CD4-positive, alpha-beta T cell treated with Interleukin-4 for 4 hours (primary cell): ENCODE measurements around the gene MCRIP1.

Experiments used
- DNase-seq: peaks from one replicate; pipeline ENCODE4 v3.0.0-alpha.2; 2020

The MCRIP1 gene

GRCh38 chr17:81833160-81833920, at the start of gene MCRIP1:
MCRIP1 (minus strand) TSS chr17:81833291; CDS start chr17:81824506, 8,785 bp downstream.
- DNase-seq: peak; percentile 90

- DNase-seq: no peak
Measured at GRCh38 chr17:81879121-81879520, 46.0 kb upstream of the MCRIP1 start.

GRCh38 chr17:81878294-81878693, 45.2 kb upstream of the MCRIP1 start:
- DNase-seq: no peak

GRCh38 chr17:81877569-81877968, 44.5 kb upstream of the MCRIP1 start:
- DNase-seq: no peak

- DNase-seq: peak; percentile 93
Measured at GRCh38 chr17:81871387-81872230, 38.5 kb upstream of the MCRIP1 start.

GRCh38 chr17:81870981-81871386, 37.9 kb upstream of the MCRIP1 start, which contains the start of gene ARHGDIA:
ARHGDIA (minus strand) TSS chr17:81871337; CDS start chr17:81869930, 1,407 bp downstream.
- no peak for DNase-seq

- DNase-seq: peak; percentile 36
Measured at GRCh38 chr17:81870131-81870980, 37.3 kb upstream of the MCRIP1 start.

GRCh38 chr17:81869221-81870130, 36.4 kb upstream of the MCRIP1 start:
- DNase-seq: no peak

GRCh38 chr17:81868674-81869220, 35.7 kb upstream of the MCRIP1 start:
- DNase-seq: no peak

- no peak for DNase-seq
Measured at GRCh38 chr17:81867991-81868673, 35.0 kb upstream of the MCRIP1 start.

GRCh38 chr17:81867170-81867990, 34.3 kb upstream of the MCRIP1 start:
- no peak for DNase-seq

GRCh38 chr17:81866440-81867169, 33.5 kb upstream of the MCRIP1 start:
- no peak for DNase-seq

- DNase-seq: no peak
Measured at GRCh38 chr17:81865733-81866439, 32.8 kb upstream of the MCRIP1 start.

- no peak for DNase-seq
Measured at GRCh38 chr17:81865358-81865732, 32.3 kb upstream of the MCRIP1 start.

GRCh38 chr17:81863833-81864768, 31.0 kb upstream of the MCRIP1 start:
- DNase-seq: no peak

GRCh38 chr17:81863123-81863675, 30.1 kb upstream of the MCRIP1 start:
- no peak for DNase-seq
